ENCODE data around the gene BET1.

Gene BET1

GRCh38 chr7:93984024-93984423, 20.1 kb downstream of the BET1 start:
- TF ChIP-seq, protein P1, sequence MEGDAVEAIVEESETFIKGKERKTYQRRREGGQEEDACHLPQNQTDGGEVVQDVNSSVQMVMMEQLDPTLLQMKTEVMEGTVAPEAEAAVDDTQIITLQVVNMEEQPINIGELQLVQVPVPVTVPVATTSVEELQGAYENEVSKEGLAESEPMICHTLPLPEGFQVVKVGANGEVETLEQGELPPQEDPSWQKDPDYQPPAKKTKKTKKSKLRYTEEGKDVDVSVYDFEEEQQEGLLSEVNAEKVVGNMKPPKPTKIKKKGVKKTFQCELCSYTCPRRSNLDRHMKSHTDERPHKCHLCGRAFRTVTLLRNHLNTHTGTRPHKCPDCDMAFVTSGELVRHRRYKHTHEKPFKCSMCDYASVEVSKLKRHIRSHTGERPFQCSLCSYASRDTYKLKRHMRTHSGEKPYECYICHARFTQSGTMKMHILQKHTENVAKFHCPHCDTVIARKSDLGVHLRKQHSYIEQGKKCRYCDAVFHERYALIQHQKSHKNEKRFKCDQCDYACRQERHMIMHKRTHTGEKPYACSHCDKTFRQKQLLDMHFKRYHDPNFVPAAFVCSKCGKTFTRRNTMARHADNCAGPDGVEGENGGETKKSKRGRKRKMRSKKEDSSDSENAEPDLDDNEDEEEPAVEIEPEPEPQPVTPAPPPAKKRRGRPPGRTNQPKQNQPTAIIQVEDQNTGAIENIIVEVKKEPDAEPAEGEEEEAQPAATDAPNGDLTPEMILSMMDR (conservative IDR thresholded peaks at IDR 0.05; ENCODE audit: low read depth): no peak
- H3K27ac ChIP-seq: no peak overlapping the region
- CTCF ChIA-PET: no interaction called here
- no peak for DNase-seq (ENCODE audit: low spot score)
- POLR2A ChIA-PET (ENCODE audit: low non-redundant PET): no interaction called here

GRCh38 chr7:93981480-93981874, 22.7 kb downstream of the BET1 start:
- ChIA-PET CTCF (interaction anchor here (0.7 kb wide), 1 partner anchor 106 kb away, joined by 5 read pairs; no protein-coding TSS in a partner anchor), POLR2A (ENCODE audit: low non-redundant PET) (no interaction called here)
- no peak for DNase-seq (ENCODE audit: low spot score)
- H3K27ac ChIP-seq: no peak overlapping the region
- TF ChIP-seq, protein P1 (conservative IDR thresholded peaks at IDR 0.05; ENCODE audit: low read depth): no peak

- ChIA-PET CTCF (interaction anchor here (0.7 kb wide), 1 partner anchor 106 kb away, joined by 5 read pairs; no protein-coding TSS in a partner anchor), POLR2A (ENCODE audit: low non-redundant PET) (no interaction called here)
- no peak overlapping the region for H3K27ac ChIP-seq
- DNase-seq (ENCODE audit: low spot score): no peak
- TF ChIP-seq, protein P1 (conservative IDR thresholded peaks at IDR 0.05; ENCODE audit: low read depth): no peak
Measured at GRCh38 chr7:93980744-93981479, 23.2 kb downstream of the BET1 start.

DNA sequence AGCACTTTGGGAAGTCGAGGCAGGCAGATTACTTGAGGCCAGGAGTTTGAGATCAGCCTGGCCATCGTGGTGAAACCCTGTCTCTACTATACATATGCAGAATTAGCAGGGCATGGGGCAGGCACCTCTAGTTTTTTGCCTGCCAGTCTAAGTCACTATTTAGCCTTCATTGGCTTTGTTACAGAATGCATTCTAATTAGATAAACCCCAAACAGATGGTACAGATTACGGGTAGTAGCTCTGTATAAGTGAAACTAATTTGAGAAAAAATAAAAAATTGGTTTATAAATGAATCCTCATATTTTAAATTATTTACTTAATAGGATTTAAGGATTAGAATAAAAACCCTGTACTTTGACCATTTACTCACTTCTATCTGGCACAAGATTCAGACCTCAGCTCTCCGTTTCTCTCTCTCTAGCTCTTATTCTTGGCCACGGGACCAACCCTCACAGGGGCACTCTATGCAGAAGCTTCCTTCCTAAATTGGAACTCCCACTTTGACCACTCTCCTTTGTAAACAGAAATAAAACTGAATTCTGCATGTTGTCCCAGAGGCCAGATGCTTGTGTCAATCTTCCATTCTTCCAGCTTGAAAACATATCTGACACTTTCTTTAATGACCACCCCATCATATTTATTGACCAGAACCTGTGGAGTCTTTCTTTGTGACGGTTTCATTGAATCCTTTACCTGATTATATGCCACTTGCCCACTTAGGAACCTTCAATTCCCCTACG, 26.8 kb downstream of the BET1 start:
- H3K27ac ChIP-seq: no peak overlapping the region
- ChIA-PET POLR2A (ENCODE audit: low non-redundant PET) (no interaction called here), CTCF (no interaction called here)
- DNase-seq (ENCODE audit: low spot score): no peak
- TF ChIP-seq, protein P1 (conservative IDR thresholded peaks at IDR 0.05; ENCODE audit: low read depth): no peak

DNA sequence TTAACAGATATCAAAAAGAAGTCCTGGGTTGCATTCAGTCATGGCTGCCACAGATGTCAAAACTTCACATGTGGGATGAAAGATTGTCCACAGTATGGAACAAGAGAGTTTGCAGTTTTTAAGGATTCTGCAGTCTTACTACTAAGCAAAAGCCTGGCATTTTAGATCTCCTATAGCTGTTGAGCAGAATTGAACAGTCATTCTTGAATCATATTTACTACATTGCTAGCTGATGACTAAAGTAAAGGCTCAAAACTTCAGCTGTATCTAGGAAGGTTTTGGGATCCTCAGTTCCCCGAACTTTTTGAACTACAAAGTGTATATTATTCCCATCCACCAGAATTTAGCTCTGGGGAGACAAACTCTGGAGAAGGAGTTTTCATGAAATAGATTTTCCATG, 31.0 kb downstream of the BET1 start:
- no peak for DNase-seq (ENCODE audit: low spot score)
- CTCF ChIA-PET: no interaction called here

GRCh38 chr7:93972029-93972725, 32.0 kb downstream of the BET1 start:
- H3K27ac ChIP-seq: no peak overlapping the region
- DNase-seq (ENCODE audit: low spot score): no peak
- TF ChIP-seq, protein P1 (conservative IDR thresholded peaks at IDR 0.05; ENCODE audit: low read depth): no peak
- POLR2A ChIA-PET (ENCODE audit: low non-redundant PET): no interaction called here
- CTCF ChIA-PET: no interaction called here

More for the DNA sequence above, 31.0 kb downstream of the BET1 start:
- no peak overlapping the region for H3K27ac ChIP-seq
- POLR2A ChIA-PET (ENCODE audit: low non-redundant PET): no interaction called here
- TF ChIP-seq, protein P1 (conservative IDR thresholded peaks at IDR 0.05; ENCODE audit: low read depth): no peak

Measured in RWPE1 (cell line).